A549 (cell line): ENCODE data around the gene NFE2. TPM values are rescaled to one million over a fixed set of nuclear protein-coding genes. Genes with fewer than 3 reads are reported as not detected.
A peak's percentile ranks its signal among the peaks of the same experiment; 100 is the strongest.

ENCODE experiments used
- ATAC-seq, 2 experiments: fragments of 200-7000 bp in 1 of 2; fragments of >200 bp in 1 of 2; cut with Nextera tagmentation in 1 of 2; cut with Tn5 transposase in 1 of 2; 3 replicates each; pipeline versions ENCODE4 v1.8.0 to v1.9.1; 2018 to 2020; ENCODE audit warnings: mild to moderate bottlenecking in 1 of 2, moderate library complexity in 1 of 2
- CTCF ChIA-PET: fragments of 300-600 bp; sonication (Branson Sonifier 250); formaldehyde crosslinking; extraction: SDS; loops from one replicate; lab custom pipeline; 2021; ENCODE audit warnings: antibody characterized with exemption, inconsistent platforms; lab: Yijun Ruan, JAX
- POLR2A ChIA-PET: fragments of 350-600 bp; formaldehyde crosslinking; extraction: SDS; loops from one replicate; lab custom pipeline; 2021; ENCODE audit warnings: antibody characterized with exemption, inconsistent platforms; lab: Yijun Ruan, JAX
- DNase-seq, 2 experiments: peaks; one replicate each; pipeline versions ENCODE4 v3.0.0 to v3.0.0-alpha.2; 2011 to 2016; ENCODE audit warnings: low read depth in 1 of 2, low spot score in 1 of 2
- FAIRE-seq: peaks from 2 replicates; lab custom pipeline; 2011; peaks lifted over from hg19 to GRCh38; lab: Jason Lieb, UNC
- H3K27ac ChIP-seq, 2 experiments: fragments of >200 bp; sonication (Bioruptor Twin); formaldehyde crosslinking; 3 replicates each; pipeline ENCODE4 v1.5.1; 2016 to 2017
- H3K4me1 ChIP-seq: fragments of >200 bp; sonication (Bioruptor Twin); formaldehyde crosslinking; 3 replicates; pipeline ENCODE4 v1.6.1; 2016
- H3K4me2 ChIP-seq: fragments of >200 bp; sonication (Bioruptor Twin); formaldehyde crosslinking; 3 replicates; pipeline ENCODE4 v1.6.1; 2016
- H3K4me3 ChIP-seq: fragments of >200 bp; sonication (Bioruptor Twin); formaldehyde crosslinking; 3 replicates; pipeline ENCODE4 v1.5.1; 2016
- H3K9me3 ChIP-seq: fragments of >200 bp; sonication (Bioruptor Twin); formaldehyde crosslinking; 3 replicates; pipeline ENCODE4 v1.6.1; 2016
- BHLHE40 ChIP-seq: IDR thresholded peaks from 2 replicates; pipeline ENCODE4 v1.6.1; 2012; ENCODE audit warnings: low read depth, low read length, inconsistent platforms
- CBX8 ChIP-seq: fragments of 200-600 bp; sonication (generic); IDR thresholded peaks from 2 replicates; pipeline ENCODE4 v1.6.1; 2016
- CEBPB ChIP-seq, 2 experiments: fragments of >200 bp in 1 of 2; sonication (Bioruptor Twin) in 1 of 2; formaldehyde crosslinking in 1 of 2; IDR thresholded peaks; 2 replicates each; pipeline ENCODE4 v1.6.1; 2012 to 2016
- EHF ChIP-seq: fragments of 250-450 bp; sonication (Bioruptor Pico); IDR thresholded peaks from 2 replicates; pipeline ENCODE4 v1.5.0; 2020; ENCODE audit warnings: mild to moderate bottlenecking
- EP300 ChIP-seq, 2 experiments: fragments of >200 bp; sonication (Bioruptor Twin); formaldehyde crosslinking; IDR thresholded peaks; 2 replicates in 1 of 2; 3 replicates in 1 of 2; pipeline ENCODE4 v1.6.1; 2016 to 2017
- ESRRA ChIP-seq: fragments of 150-350 bp; IDR thresholded peaks from 2 replicates; pipeline ENCODE4 v1.6.1; 2014; ENCODE audit warnings: mild to moderate bottlenecking, low read length, borderline replicate concordance
- FOSB ChIP-seq: fragments of 250-450 bp; sonication (Bioruptor Pico); IDR thresholded peaks from 2 replicates; pipeline ENCODE4 v1.5.0; 2020; ENCODE audit warnings: mild to moderate bottlenecking, moderate library complexity
- FOSL2 ChIP-seq, 2 experiments: fragments of 450-650 bp in 1 of 2; fragments of >200 bp in 1 of 2; sonication (Bioruptor Twin) in 1 of 2; formaldehyde crosslinking; IDR thresholded peaks; 2 replicates each; pipeline versions ENCODE4 v1.5.0 to v1.6.1; 2016 to 2020; ENCODE audit warnings: mild to moderate bottlenecking in 1 of 2, moderate library complexity in 1 of 2
- FOXS1 ChIP-seq: fragments of 250-450 bp; sonication (Bioruptor Pico); IDR thresholded peaks from 2 replicates; pipeline ENCODE4 v1.5.0; 2020; ENCODE audit warnings: mild to moderate bottlenecking, moderate library complexity
- HDAC2 ChIP-seq: fragments of 200-600 bp; sonication (generic); IDR thresholded peaks from 2 replicates; pipeline ENCODE4 v1.6.1; 2016
- HEYL ChIP-seq: fragments of 250-450 bp; sonication (Bioruptor Pico); IDR thresholded peaks from 2 replicates; pipeline ENCODE4 v1.8.0; 2021; ENCODE audit warnings: mild to moderate bottlenecking, moderate library complexity
- HOXA7 ChIP-seq: fragments of 250-450 bp; sonication (Bioruptor Pico); IDR thresholded peaks from 2 replicates; pipeline ENCODE4 v1.5.0; 2020; ENCODE audit warnings: mild to moderate bottlenecking, moderate library complexity
- HOXB5 ChIP-seq: fragments of 250-450 bp; sonication (Bioruptor Pico); IDR thresholded peaks from 2 replicates; pipeline ENCODE4 v1.5.0; 2020; ENCODE audit warnings: mild to moderate bottlenecking, moderate library complexity
- JUN ChIP-seq, 2 experiments: fragments of >200 bp; sonication (Bioruptor Twin); formaldehyde crosslinking; IDR thresholded peaks; 2 replicates in 1 of 2; 3 replicates in 1 of 2; pipeline ENCODE4 v1.6.1; 2016 to 2017
- JUNB ChIP-seq: fragments of >200 bp; sonication (Bioruptor Twin); formaldehyde crosslinking; IDR thresholded peaks from 2 replicates; pipeline ENCODE4 v1.6.1; 2016
- KDM5A ChIP-seq: fragments of 200-600 bp; sonication (generic); IDR thresholded peaks from 2 replicates; pipeline ENCODE4 v1.6.1; 2016; ENCODE audit warnings: antibody characterized with exemption, mild to moderate bottlenecking
- MAFK ChIP-seq: fragments of 450-650 bp; IDR thresholded peaks from 2 replicates; pipeline ENCODE4 v1.6.1; 2014; ENCODE audit not compliant: partially characterized antibody
- MYC ChIP-seq: IDR thresholded peaks from 2 replicates; pipeline ENCODE4 v1.6.1; 2012; ENCODE audit warnings: mild to moderate bottlenecking, inconsistent platforms, low read length, improper control_type of control experiment, borderline replicate concordance
- NFE2L2 ChIP-seq: fragments of 150-350 bp; conservative IDR thresholded peaks from 2 replicates; pipeline ENCODE4 v1.6.1; 2014; ENCODE audit warnings: low read length
- NPAS2 ChIP-seq: fragments of 250-450 bp; sonication (Bioruptor Pico); IDR thresholded peaks from 2 replicates; pipeline ENCODE4 v1.8.0; 2022; ENCODE audit warnings: mild to moderate bottlenecking, moderate library complexity, borderline replicate concordance
- NR3C1 ChIP-seq: fragments of >200 bp; sonication (Bioruptor Twin); formaldehyde crosslinking; IDR thresholded peaks from 3 replicates; pipeline ENCODE4 v1.6.1; 2017
- PHF8 ChIP-seq: fragments of 200-600 bp; sonication (generic); IDR thresholded peaks from 2 replicates; pipeline ENCODE4 v1.6.1; 2016; ENCODE audit warnings: low read depth, mild to moderate bottlenecking, antibody characterized with exemption, moderate library complexity, borderline replicate concordance
- POLR2A ChIP-seq: IDR thresholded peaks from 2 replicates; pipeline ENCODE4 v1.6.1; 2012; ENCODE audit warnings: mild to moderate bottlenecking, low read length
- RAD21 ChIP-seq, 2 experiments: fragments of >200 bp in 1 of 2; sonication (Bioruptor Twin) in 1 of 2; formaldehyde crosslinking in 1 of 2; IDR thresholded peaks in 1 of 2; conservative IDR thresholded peaks in 1 of 2; 2 replicates in 1 of 2; 3 replicates in 1 of 2; pipeline ENCODE4 v1.6.1; 2012 to 2018; ENCODE audit warnings: inconsistent platforms in 1 of 2
- RARB ChIP-seq: fragments of 250-450 bp; sonication (Bioruptor Pico); IDR thresholded peaks from 2 replicates; pipeline ENCODE4 v1.8.0; 2021; ENCODE audit warnings: mild to moderate bottlenecking, moderate library complexity
- RFX5 ChIP-seq: fragments of 450-650 bp; IDR thresholded peaks from 2 replicates; pipeline ENCODE4 v1.7.1; 2014; ENCODE audit warnings: antibody characterized with exemption, mild to moderate bottlenecking, moderate library complexity
- SREBF2 ChIP-seq: fragments of 450-650 bp; IDR thresholded peaks from 2 replicates; pipeline ENCODE4 v1.6.1; 2014; ENCODE audit warnings: mild to moderate bottlenecking, moderate library complexity
- TFCP2L1 ChIP-seq: fragments of 250-450 bp; sonication (Bioruptor Pico); IDR thresholded peaks from 2 replicates; pipeline ENCODE4 v1.5.0; 2021; ENCODE audit warnings: mild to moderate bottlenecking
- TP53 ChIP-seq: fragments of 250-450 bp; sonication (Bioruptor Pico); IDR thresholded peaks from 2 replicates; pipeline ENCODE4 v1.5.0; 2021; ENCODE audit warnings: mild to moderate bottlenecking, moderate library complexity
- ZFP36 ChIP-seq: fragments of 450-650 bp; IDR thresholded peaks from 2 replicates; pipeline ENCODE4 v1.6.1; 2014; ENCODE audit warnings: borderline replicate concordance; ENCODE audit not compliant: partially characterized antibody
- ZNF302 ChIP-seq: fragments of 250-450 bp; sonication (Bioruptor Pico); IDR thresholded peaks from 2 replicates; pipeline ENCODE4 v1.9.0; 2021; ENCODE audit warnings: inconsistent platforms, mild to moderate bottlenecking, moderate library complexity
- ZSCAN20 ChIP-seq: fragments of 250-450 bp; sonication (Bioruptor Pico); IDR thresholded peaks from 2 replicates; pipeline ENCODE4 v1.8.0; 2022; ENCODE audit warnings: mild to moderate bottlenecking, moderate library complexity
- WGBS: methylation state at CpG from one replicate; pipeline ENCODE4 v1.1.6; 2017; ENCODE audit errors: missing lambda C conversion rate; 5-methylcytosine and 5-hydroxymethylcytosine counted together
- polyA plus RNA-seq, 4 experiments: library from polyadenylated mRNA; depleted of rRNA in 3 of 4; stranded (reverse); fragments of >200 nt; fragmentation: RNase III in 1 of 4; extraction: RNeasy Plus Mini Kit Qiagen cat#74134 plus additional on column Dnase treatment in 1 of 4; gene quantifications; 2 replicates in 3 of 4; 3 replicates in 1 of 4; pipeline ENCODE4 v1.2.3, GENCODE V29; 2011 to 2017
- TF ChIP-seq, protein P1 (sequence below): fragments of >200 bp; sonication (Bioruptor Twin); formaldehyde crosslinking; IDR thresholded peaks from 3 replicates; pipeline ENCODE4 v1.6.1; 2016
- TF ChIP-seq, protein P2 (sequence below): fragments of 150-350 bp; IDR thresholded peaks from 2 replicates; pipeline ENCODE4 v1.6.1; 2014; ENCODE audit warnings: low read depth, mild to moderate bottlenecking, low read length
- TF ChIP-seq, protein P3 (sequence below): IDR thresholded peaks from 2 replicates; pipeline ENCODE4 v1.6.1; 2012
- TF ChIP-seq, protein P4 (sequence below): IDR thresholded peaks from 2 replicates; pipeline ENCODE4 v1.6.1; 2012

The NFE2 gene
- polyA plus RNA-seq, 2 of the 4 experiments (the other 2 are of a cell fraction), result 0.30 to 0.52 TPM

DNA sequence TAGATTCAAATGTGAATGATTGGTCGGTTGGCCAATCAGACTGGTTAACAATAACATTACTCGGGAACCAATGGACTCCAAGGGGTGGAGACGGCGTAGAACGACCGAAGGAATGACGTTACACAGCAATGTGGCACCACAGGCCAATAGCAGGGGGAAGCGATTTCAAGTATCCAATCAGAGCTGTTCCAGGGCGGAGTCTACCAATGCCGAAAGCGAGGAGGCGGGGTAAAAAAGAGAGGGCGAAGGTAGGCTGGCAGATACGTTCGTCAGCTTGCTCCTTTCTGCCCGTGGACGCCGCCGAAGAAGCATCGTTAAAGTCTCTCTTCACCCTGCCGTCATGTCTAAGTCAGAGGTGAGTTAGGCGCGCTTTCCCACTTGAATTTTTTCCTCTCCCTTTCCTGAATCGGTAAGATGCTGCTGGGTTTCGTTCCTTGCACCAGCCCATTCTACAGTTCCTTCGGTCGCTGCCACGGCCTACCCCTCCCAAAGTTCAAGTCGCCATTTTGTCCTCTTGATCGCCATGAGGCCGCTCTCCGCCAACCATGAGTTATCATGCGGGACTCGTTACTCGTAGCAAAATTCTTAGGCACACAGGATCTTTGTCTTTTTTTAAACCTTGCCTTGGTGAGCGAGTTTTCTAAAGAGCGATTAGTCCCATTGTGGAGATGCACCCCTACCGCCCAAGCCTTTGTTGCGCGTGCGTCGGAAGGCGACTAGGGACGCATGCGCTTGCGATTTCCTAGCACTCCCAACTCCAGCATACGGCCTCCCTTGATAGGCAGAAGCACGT, 20.2 kb downstream of the NFE2 start, which contains the start of gene HNRNPA1:
TSS of gene HNRNPA1 (plus strand) at position 259 of the 793 bp plus-strand sequence. CDS start at position 341, 82 bp downstream.
- CTCF ChIA-PET, result interaction anchor here (0.9 to 1.3 kb wide), 7 partner anchors 19 to 81 kb away, joined by 3 to 5 read pairs (median 3); partner anchors contain the start of gene COPZ1
- Histone ChIP-seq H3K27ac (peak within 1 kb of the TSS; percentile 87 to 96), H3K4me2 (peak within 1 kb of the TSS; percentile 93), H3K4me1 (peaks cover 29% of the 10 kb centered on the region), H3K9me3 (no peaks in the 10 kb centered on the region), H3K4me3 (peak within 1 kb of the TSS; percentile 88)
- ATAC-seq, result peak; percentile 87 to 89
- POLR2A ChIA-PET, result interaction anchor here (0.7 to 3.3 kb wide), 24 partner anchors 8 to 263 kb away, joined by 3 to 40 read pairs (median 7); partner anchors contain the start of genes COPZ1 and NFE2
- under 1% methylated on average over 48 of the region's 48 CpGs for WGBS
- DNase-seq, result peak; percentile 99 to 100
- peak; percentile 7 for FAIRE-seq
- peak; percentile 62 for TF ChIP-seq RARB (CRISPR knock-in tag)
- TF ChIP-seq TFCP2L1 (CRISPR knock-in tag), result 0 out of 2 replicates have a peak, but pooled peaks have one; percentile 3
- no peak for TF ChIP-seq SREBF2
- TF ChIP-seq ZNF302, result no peak
- no peak for TF ChIP-seq CBX8
- peak; percentile 94 for TF ChIP-seq TP53 (CRISPR knock-in tag)
- TF ChIP-seq ZSCAN20 (CRISPR knock-in tag), result no peak
- TF ChIP-seq RFX5, result peak; percentile 67
- TF ChIP-seq BHLHE40, result no peak
- TF ChIP-seq ESRRA, result no peak
- no peak for TF ChIP-seq JUNB
- no peak; the same call in 1 of the 2 replicates for TF ChIP-seq HOXB5 (CRISPR knock-in tag)
- TF ChIP-seq HEYL (CRISPR knock-in tag), result no peak
- TF ChIP-seq EP300 (IDR thresholded peaks at IDR 0.05), result no peak
- peak; percentile 44; the same call in 1 of the 2 replicates for TF ChIP-seq KDM5A
- peak; percentile 98 for TF ChIP-seq POLR2A
- TF ChIP-seq CEBPB (IDR thresholded peaks at IDR 0.05), result no peak
- TF ChIP-seq RAD21 (conservative IDR thresholded peaks at IDR 0.05 in 1 of 2, IDR thresholded peaks at IDR 0.05 in 1 of 2), result no peak
- no peak for TF ChIP-seq ZFP36
- TF ChIP-seq HOXA7 (CRISPR knock-in tag), result 0 out of 2 replicates have a peak, but pooled peaks have one; percentile 56
- TF ChIP-seq NFE2L2, result no peak
- TF ChIP-seq, protein P1, sequence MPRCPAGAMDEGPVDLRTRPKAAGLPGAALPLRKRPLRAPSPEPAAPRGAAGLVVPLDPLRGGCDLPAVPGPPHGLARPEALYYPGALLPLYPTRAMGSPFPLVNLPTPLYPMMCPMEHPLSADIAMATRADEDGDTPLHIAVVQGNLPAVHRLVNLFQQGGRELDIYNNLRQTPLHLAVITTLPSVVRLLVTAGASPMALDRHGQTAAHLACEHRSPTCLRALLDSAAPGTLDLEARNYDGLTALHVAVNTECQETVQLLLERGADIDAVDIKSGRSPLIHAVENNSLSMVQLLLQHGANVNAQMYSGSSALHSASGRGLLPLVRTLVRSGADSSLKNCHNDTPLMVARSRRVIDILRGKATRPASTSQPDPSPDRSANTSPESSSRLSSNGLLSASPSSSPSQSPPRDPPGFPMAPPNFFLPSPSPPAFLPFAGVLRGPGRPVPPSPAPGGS, result peak; percentile 98
- TF ChIP-seq NR3C1, result no peak
- no peak for TF ChIP-seq EHF (CRISPR knock-in tag)
- no peak for TF ChIP-seq FOSL2 (IDR thresholded peaks at IDR 0.05)
- no peak; the same call in none of the 2 replicates for TF ChIP-seq FOSL2 (CRISPR knock-in tag; IDR thresholded peaks at IDR 0.05)
- TF ChIP-seq, protein P2, sequence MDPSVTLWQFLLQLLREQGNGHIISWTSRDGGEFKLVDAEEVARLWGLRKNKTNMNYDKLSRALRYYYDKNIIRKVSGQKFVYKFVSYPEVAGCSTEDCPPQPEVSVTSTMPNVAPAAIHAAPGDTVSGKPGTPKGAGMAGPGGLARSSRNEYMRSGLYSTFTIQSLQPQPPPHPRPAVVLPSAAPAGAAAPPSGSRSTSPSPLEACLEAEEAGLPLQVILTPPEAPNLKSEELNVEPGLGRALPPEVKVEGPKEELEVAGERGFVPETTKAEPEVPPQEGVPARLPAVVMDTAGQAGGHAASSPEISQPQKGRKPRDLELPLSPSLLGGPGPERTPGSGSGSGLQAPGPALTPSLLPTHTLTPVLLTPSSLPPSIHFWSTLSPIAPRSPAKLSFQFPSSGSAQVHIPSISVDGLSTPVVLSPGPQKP, result no peak
- no peak for TF ChIP-seq FOXS1 (CRISPR knock-in tag)
- TF ChIP-seq FOSB (CRISPR knock-in tag), result no peak
- TF ChIP-seq, protein P3, sequence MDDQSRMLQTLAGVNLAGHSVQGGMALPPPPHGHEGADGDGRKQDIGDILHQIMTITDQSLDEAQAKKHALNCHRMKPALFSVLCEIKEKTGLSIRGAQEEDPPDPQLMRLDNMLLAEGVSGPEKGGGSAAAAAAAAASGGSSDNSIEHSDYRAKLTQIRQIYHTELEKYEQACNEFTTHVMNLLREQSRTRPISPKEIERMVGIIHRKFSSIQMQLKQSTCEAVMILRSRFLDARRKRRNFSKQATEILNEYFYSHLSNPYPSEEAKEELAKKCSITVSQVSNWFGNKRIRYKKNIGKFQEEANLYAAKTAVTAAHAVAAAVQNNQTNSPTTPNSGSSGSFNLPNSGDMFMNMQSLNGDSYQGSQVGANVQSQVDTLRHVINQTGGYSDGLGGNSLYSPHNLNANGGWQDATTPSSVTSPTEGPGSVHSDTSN, result peak; percentile 80; the same call in 1 of the 2 replicates
- no peak for TF ChIP-seq HDAC2
- no peak for TF ChIP-seq MAFK
- TF ChIP-seq, protein P4, sequence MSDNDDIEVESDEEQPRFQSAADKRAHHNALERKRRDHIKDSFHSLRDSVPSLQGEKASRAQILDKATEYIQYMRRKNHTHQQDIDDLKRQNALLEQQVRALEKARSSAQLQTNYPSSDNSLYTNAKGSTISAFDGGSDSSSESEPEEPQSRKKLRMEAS, result peak; percentile 98
- peak; percentile 98 to 99 for TF ChIP-seq JUN (IDR thresholded peaks at IDR 0.05)
- TF ChIP-seq PHF8, result peak; percentile 95
- no peak for TF ChIP-seq NPAS2 (CRISPR knock-in tag)
- TF ChIP-seq MYC, result peak; percentile 99
